Immature natural killer cell (primary cell): ENCODE measurements around the gene SERTAD1. TPM values are rescaled to one million over a fixed set of nuclear protein-coding genes. Genes with fewer than 3 reads are reported as not detected.

Experiments used
- DNase-seq, 3 donors: peaks; one replicate each; pipeline ENCODE4 v3.0.0; 2022; ENCODE audit warnings: mixed read lengths in 1 of 3
- H3K27ac Mint-ChIP-seq, 6 donors: one replicate each; pipeline ENCODE4 v1.8.0; 2020; ENCODE audit warnings: mixed read lengths in 6 of 6, mild to moderate bottlenecking in 5 of 6, inconsistent platforms in 4 of 6, moderate library complexity in 3 of 6
- H3K27me3 Mint-ChIP-seq, 3 donors: one replicate each; pipeline ENCODE4 v1.8.0; 2020 to 2021; ENCODE audit warnings: low read depth in 3 of 3, mild to moderate bottlenecking in 3 of 3, mixed read lengths in 3 of 3, moderate library complexity in 3 of 3, inconsistent platforms in 1 of 3
- H3K36me3 Mint-ChIP-seq, 3 donors: one replicate each; pipeline ENCODE4 v1.8.0; 2020; ENCODE audit warnings: mixed read lengths in 3 of 3, inconsistent platforms in 2 of 3, mild to moderate bottlenecking in 2 of 3
- H3K4me1 Mint-ChIP-seq, 2 donors: one replicate each; pipeline ENCODE4 v1.8.0; 2020; ENCODE audit warnings: inconsistent platforms in 2 of 2, mild to moderate bottlenecking in 2 of 2, mixed read lengths in 2 of 2, moderate library complexity in 1 of 2
- H3K4me3 Mint-ChIP-seq, 5 donors: one replicate each; pipeline ENCODE4 v1.8.0; 2020; ENCODE audit warnings: mild to moderate bottlenecking in 5 of 5, mixed read lengths in 5 of 5, inconsistent platforms in 3 of 5, moderate library complexity in 3 of 5
- H3K9me3 Mint-ChIP-seq, 6 donors: one replicate each; pipeline ENCODE4 v1.8.0; 2020; ENCODE audit warnings: mild to moderate bottlenecking in 6 of 6, mixed read lengths in 6 of 6, inconsistent platforms in 4 of 6, moderate library complexity in 3 of 6
- polyA plus RNA-seq, 3 donors: library from polyadenylated mRNA; unstranded; fragments of 300-500 nt; fragmentation: Illumina TruSeq; gene quantifications; one replicate each; pipeline ENCODE4 v1.2.3, GENCODE V29; 2021

SERTAD1 gene
- polyA plus RNA-seq, 3 donors from 2014 or later: 45.2 to 55.2 (median 49.3) TPM

GRCh38 chr19:40380199-40381037 lies 45.4 kb downstream of the SERTAD1 start:
- no peak for DNase-seq
- H3K4me3 Mint-ChIP-seq: no peak overlapping the region

GRCh38 chr19:40379446-40380198 lies 46.2 kb downstream of the SERTAD1 start:
- no peak for DNase-seq
- Mint-ChIP-seq H3K36me3 (peaks cover 0 to 6% (median 3%) of the 10 kb centered on the region in 3 donors), H3K4me3 (no peak overlapping the region), H3K9me3 (peaks cover 0 to 2% (median 0%) of the 10 kb centered on the region in 6 donors), H3K27me3 (peaks cover 0 to 5% (median 2%) of the 10 kb centered on the region in 3 donors), H3K4me1 (no peaks in the 10 kb centered on the region), H3K27ac (no peak overlapping the region)

More at GRCh38 chr19:40380199-40381037, 45.4 kb downstream of the SERTAD1 start:
- peaks cover 0 to 5% (median 0%) of the 10 kb centered on the region in 3 donors for H3K27me3 Mint-ChIP-seq
- peaks cover 0 to 2% (median 0%) of the 10 kb centered on the region in 6 donors for H3K9me3 Mint-ChIP-seq
- no peaks in the 10 kb centered on the region for H3K4me1 Mint-ChIP-seq
- H3K27ac Mint-ChIP-seq: no peak overlapping the region
- peaks cover 0 to 4% (median 3%) of the 10 kb centered on the region in 3 donors for H3K36me3 Mint-ChIP-seq

- H3K36me3 Mint-ChIP-seq: peaks cover 0 to 9% (median 3%) of the 10 kb centered on the region in 3 donors
- peaks cover 0 to 2% (median 0%) of the 10 kb centered on the region in 6 donors for H3K9me3 Mint-ChIP-seq
- no peak overlapping the region for H3K4me3 Mint-ChIP-seq
- no peaks in the 10 kb centered on the region for H3K4me1 Mint-ChIP-seq
- H3K27me3 Mint-ChIP-seq: peaks cover 0 to 5% (median 2%) of the 10 kb centered on the region in 3 donors
- H3K27ac Mint-ChIP-seq: peak overlapping the region in 1 of 6 donors; percentile 30
- no peak for DNase-seq
These were observed 47.3 kb downstream of the SERTAD1 start for GRCh38 chr19:40378509-40378908.

- Mint-ChIP-seq H3K27me3 (peaks cover 0 to 5% (median 2%) of the 10 kb centered on the region in 3 donors), H3K36me3 (peaks cover 0 to 10% (median 3%) of the 10 kb centered on the region in 3 donors), H3K9me3 (peaks cover 0 to 2% (median 0%) of the 10 kb centered on the region in 6 donors), H3K4me1 (no peaks in the 10 kb centered on the region), H3K4me3 (no peak overlapping the region), H3K27ac (no peak overlapping the region)
- DNase-seq: no peak
These were observed 47.9 kb downstream of the SERTAD1 start for GRCh38 chr19:40377876-40378385.

- Mint-ChIP-seq H3K4me1 (no peaks in the 10 kb centered on the region), H3K9me3 (peaks cover 0 to 2% (median 0%) of the 10 kb centered on the region in 6 donors), H3K27me3 (peaks cover 0 to 2% (median 2%) of the 10 kb centered on the region in 3 donors), H3K27ac (no peak overlapping the region), H3K4me3 (no peak overlapping the region), H3K36me3 (peaks cover 0 to 17% (median 1%) of the 10 kb centered on the region in 3 donors)
- no peak for DNase-seq
These were observed 49.4 kb downstream of the SERTAD1 start for GRCh38 chr19:40376286-40376862.

GRCh38 chr19:40374084-40374483 lies 51.7 kb downstream of the SERTAD1 start:
- Mint-ChIP-seq H3K27me3 (peaks cover 0 to 2% (median 2%) of the 10 kb centered on the region in 3 donors), H3K27ac (no peak overlapping the region), H3K4me3 (no peak overlapping the region), H3K4me1 (no peaks in the 10 kb centered on the region), H3K9me3 (peaks cover 0 to 2% (median 0%) of the 10 kb centered on the region in 6 donors), H3K36me3 (peaks cover 0 to 20% (median 4%) of the 10 kb centered on the region in 3 donors)
- DNase-seq: no peak

- H3K27me3 Mint-ChIP-seq: peaks cover 0 to 2% (median 0%) of the 10 kb centered on the region in 3 donors
- H3K4me1 Mint-ChIP-seq: peaks cover 0 to 2% of the 10 kb centered on the region in 2 donors
- peaks cover 0 to 2% (median 0%) of the 10 kb centered on the region in 6 donors for H3K9me3 Mint-ChIP-seq
- H3K36me3 Mint-ChIP-seq: peaks cover 0 to 21% (median 4%) of the 10 kb centered on the region in 3 donors
- no peak overlapping the region for H3K27ac Mint-ChIP-seq
- no peak for DNase-seq
- no peak overlapping the region for H3K4me3 Mint-ChIP-seq
These were observed 54.0 kb downstream of the SERTAD1 start for GRCh38 chr19:40371802-40372122.

Other genes starting within 250 kb of the SERTAD1 start
- gene MAP3K10, start 234.6 kb downstream of the SERTAD1 start, polyA plus RNA-seq: under 1 TPM in 2 of 3 donors, not detected in 1; 0.36 to 0.42 TPM
- not detected for gene TTC9B, start 207.6 kb downstream of the SERTAD1 start, polyA plus RNA-seq
- gene CCNP, start 199.3 kb downstream of the SERTAD1 start, polyA plus RNA-seq: not detected
- gene AKT2, start 140.6 kb downstream of the SERTAD1 start, polyA plus RNA-seq: 10 to 100 TPM; 32.7 to 47.6 (median 34.4) TPM
- 10 to 100 TPM; 10.0 to 14.1 (median 12.5) TPM for gene C19orf47, start 77.6 kb downstream of the SERTAD1 start, polyA plus RNA-seq
- gene PLD3, start 77.3 kb downstream of the SERTAD1 start, polyA plus RNA-seq: 10 to 100 TPM; 60.8 to 94.9 (median 63.7) TPM
- gene HIPK4, start 35.8 kb downstream of the SERTAD1 start, polyA plus RNA-seq: under 1 TPM in 1 of 3 donors, not detected in 2; 0.15 TPM
- 10 to 100 TPM in 1 of 3 donors, 1 to 10 TPM in 1, under 1 TPM in 1; 0.62 to 13.0 (median 1.2) TPM for gene PRX, start 12.6 kb downstream of the SERTAD1 start, polyA plus RNA-seq
- gene SERTAD3, start 18.3 kb upstream of the SERTAD1 start, polyA plus RNA-seq: 10 to 100 TPM; 25.9 to 82.2 (median 62.0) TPM
- 10 to 100 TPM; 30.8 to 52.5 (median 45.9) TPM for gene BLVRB, start 39.8 kb upstream of the SERTAD1 start, polyA plus RNA-seq
- under 1 TPM in 1 of 3 donors, not detected in 2; 0.26 TPM for gene SPTBN4, start 41.0 kb upstream of the SERTAD1 start, polyA plus RNA-seq
- gene SHKBP1, start 150.9 kb upstream of the SERTAD1 start, polyA plus RNA-seq: 100 to 1,000 TPM; 115 to 186 (median 156) TPM
- gene LTBP4, start 175.4 kb upstream of the SERTAD1 start, polyA plus RNA-seq: 10 to 100 TPM in 2 of 3 donors, 1 to 10 TPM in 1; 8.9 to 21.5 (median 18.8) TPM